H1 (cell line): Measurements from ENCODE around the gene TMEM258. TPM values are rescaled to one million over a fixed set of nuclear protein-coding genes. Genes with fewer than 3 reads are reported as not detected.

Experiments
- POLR2A ChIP-seq, 2 experiments: IDR thresholded peaks; 1 replicate in 1 of 2; 2 replicates in 1 of 2; pipeline ENCODE4 v1.6.1; 2011; ENCODE audit warnings: low read depth in 2 of 2, low read length in 2 of 2, mild to moderate bottlenecking in 2 of 2; ENCODE audit errors: control extremely low read depth in 1 of 2
- polyA plus RNA-seq, 7 experiments: library from polyadenylated mRNA; depleted of rRNA in 3 of 7; stranded (reverse) in 5 of 7; unstranded in 2 of 7; fragments of >200 nt in 5 of 7; fragments of 200-250 nt in 2 of 7; gene quantifications; 1 replicate in 5 of 7; 2 replicates in 1 of 7; 4 replicates in 1 of 7; pipeline versions ENCODE4 v1.2.1 to v1.2.3, GENCODE V29; 2011 to 2013; ENCODE audit warnings: missing spikeins in 2 of 7, mixed read lengths in 2 of 7
- total RNA-seq: library from RNA; stranded (reverse); fragmentation: NEBNext Ultra II Directional; extraction: Animal tissue kit (Norgen Biotek cat#: 25700); gene quantifications from 2 replicates; pipeline ENCODE4 v1.2.1, GENCODE V29; 2021
- TF ChIP-seq, protein P1 (sequence below): fragments of 300-600 bp; sonication (generic); IDR thresholded peaks from 2 replicates; pipeline ENCODE4 v1.7.1; 2012; ENCODE audit warnings: low read length, moderate library complexity, mild to moderate bottlenecking, inconsistent platforms; ENCODE audit not compliant: insufficient replicate concordance

The TMEM258 gene
- total and polyA plus RNA-seq, 2 of the 8 experiments (the other 6 are each of a cell fraction or from before 2014, with no cell fraction given) = 186 to 759 TPM

DNA sequence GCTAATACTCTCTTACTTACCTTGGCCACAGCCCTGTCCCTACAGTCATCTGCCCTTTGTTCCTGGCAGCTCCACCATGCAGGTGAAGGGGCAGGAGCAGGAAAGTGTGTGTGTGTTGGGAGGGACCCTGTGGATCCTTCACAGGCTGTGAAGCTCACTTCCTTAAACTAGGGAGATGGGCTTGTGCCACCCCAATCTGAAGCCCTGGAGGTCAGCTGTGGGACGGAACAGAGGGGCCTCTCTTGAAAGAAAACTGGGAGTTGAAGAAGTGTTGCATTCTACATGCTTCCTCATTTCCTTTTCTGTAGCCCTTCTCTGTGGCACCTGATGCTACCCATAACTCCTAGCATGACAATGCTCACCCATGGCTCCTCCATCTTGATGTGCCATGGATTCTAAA, 12.7 kb upstream of the TMEM258 start (continued):
- TF ChIP-seq, protein P1, sequence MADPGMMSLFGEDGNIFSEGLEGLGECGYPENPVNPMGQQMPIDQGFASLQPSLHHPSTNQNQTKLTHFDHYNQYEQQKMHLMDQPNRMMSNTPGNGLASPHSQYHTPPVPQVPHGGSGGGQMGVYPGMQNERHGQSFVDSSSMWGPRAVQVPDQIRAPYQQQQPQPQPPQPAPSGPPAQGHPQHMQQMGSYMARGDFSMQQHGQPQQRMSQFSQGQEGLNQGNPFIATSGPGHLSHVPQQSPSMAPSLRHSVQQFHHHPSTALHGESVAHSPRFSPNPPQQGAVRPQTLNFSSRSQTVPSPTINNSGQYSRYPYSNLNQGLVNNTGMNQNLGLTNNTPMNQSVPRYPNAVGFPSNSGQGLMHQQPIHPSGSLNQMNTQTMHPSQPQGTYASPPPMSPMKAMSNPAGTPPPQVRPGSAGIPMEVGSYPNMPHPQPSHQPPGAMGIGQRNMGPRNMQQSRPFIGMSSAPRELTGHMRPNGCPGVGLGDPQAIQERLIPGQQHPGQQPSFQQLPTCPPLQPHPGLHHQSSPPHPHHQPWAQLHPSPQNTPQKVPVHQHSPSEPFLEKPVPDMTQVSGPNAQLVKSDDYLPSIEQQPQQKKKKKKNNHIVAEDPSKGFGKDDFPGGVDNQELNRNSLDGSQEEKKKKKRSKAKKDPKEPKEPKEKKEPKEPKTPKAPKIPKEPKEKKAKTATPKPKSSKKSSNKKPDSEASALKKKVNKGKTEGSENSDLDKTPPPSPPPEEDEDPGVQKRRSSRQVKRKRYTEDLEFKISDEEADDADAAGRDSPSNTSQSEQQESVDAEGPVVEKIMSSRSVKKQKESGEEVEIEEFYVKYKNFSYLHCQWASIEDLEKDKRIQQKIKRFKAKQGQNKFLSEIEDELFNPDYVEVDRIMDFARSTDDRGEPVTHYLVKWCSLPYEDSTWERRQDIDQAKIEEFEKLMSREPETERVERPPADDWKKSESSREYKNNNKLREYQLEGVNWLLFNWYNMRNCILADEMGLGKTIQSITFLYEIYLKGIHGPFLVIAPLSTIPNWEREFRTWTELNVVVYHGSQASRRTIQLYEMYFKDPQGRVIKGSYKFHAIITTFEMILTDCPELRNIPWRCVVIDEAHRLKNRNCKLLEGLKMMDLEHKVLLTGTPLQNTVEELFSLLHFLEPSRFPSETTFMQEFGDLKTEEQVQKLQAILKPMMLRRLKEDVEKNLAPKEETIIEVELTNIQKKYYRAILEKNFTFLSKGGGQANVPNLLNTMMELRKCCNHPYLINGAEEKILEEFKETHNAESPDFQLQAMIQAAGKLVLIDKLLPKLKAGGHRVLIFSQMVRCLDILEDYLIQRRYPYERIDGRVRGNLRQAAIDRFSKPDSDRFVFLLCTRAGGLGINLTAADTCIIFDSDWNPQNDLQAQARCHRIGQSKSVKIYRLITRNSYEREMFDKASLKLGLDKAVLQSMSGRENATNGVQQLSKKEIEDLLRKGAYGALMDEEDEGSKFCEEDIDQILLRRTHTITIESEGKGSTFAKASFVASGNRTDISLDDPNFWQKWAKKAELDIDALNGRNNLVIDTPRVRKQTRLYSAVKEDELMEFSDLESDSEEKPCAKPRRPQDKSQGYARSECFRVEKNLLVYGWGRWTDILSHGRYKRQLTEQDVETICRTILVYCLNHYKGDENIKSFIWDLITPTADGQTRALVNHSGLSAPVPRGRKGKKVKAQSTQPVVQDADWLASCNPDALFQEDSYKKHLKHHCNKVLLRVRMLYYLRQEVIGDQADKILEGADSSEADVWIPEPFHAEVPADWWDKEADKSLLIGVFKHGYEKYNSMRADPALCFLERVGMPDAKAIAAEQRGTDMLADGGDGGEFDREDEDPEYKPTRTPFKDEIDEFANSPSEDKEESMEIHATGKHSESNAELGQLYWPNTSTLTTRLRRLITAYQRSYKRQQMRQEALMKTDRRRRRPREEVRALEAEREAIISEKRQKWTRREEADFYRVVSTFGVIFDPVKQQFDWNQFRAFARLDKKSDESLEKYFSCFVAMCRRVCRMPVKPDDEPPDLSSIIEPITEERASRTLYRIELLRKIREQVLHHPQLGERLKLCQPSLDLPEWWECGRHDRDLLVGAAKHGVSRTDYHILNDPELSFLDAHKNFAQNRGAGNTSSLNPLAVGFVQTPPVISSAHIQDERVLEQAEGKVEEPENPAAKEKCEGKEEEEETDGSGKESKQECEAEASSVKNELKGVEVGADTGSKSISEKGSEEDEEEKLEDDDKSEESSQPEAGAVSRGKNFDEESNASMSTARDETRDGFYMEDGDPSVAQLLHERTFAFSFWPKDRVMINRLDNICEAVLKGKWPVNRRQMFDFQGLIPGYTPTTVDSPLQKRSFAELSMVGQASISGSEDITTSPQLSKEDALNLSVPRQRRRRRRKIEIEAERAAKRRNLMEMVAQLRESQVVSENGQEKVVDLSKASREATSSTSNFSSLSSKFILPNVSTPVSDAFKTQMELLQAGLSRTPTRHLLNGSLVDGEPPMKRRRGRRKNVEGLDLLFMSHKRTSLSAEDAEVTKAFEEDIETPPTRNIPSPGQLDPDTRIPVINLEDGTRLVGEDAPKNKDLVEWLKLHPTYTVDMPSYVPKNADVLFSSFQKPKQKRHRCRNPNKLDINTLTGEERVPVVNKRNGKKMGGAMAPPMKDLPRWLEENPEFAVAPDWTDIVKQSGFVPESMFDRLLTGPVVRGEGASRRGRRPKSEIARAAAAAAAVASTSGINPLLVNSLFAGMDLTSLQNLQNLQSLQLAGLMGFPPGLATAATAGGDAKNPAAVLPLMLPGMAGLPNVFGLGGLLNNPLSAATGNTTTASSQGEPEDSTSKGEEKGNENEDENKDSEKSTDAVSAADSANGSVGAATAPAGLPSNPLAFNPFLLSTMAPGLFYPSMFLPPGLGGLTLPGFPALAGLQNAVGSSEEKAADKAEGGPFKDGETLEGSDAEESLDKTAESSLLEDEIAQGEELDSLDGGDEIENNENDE = no peak
- peak in 1 of 2 experiments; percentile 12; a peak in 1 of 3 replicates for TF ChIP-seq POLR2A (IDR thresholded peaks at IDR 0.05; ENCODE audit: control extremely low read depth in 1 of 2, low read depth in 2 of 2, low read length in 2 of 2)
